RWPE1 (cell line): ENCODE data around the gene PLEKHN1.
A peak's percentile ranks its signal among the peaks of the same experiment; 100 is the strongest.

Experiments used
- CTCF ChIA-PET: fragments of 350-600 bp; sonication (Branson Sonifier 250); formaldehyde crosslinking; extraction: SDS; loops from one replicate; lab custom pipeline; 2021; lab: Yijun Ruan, JAX
- POLR2A ChIA-PET: fragments of 400-600 bp; formaldehyde crosslinking; extraction: SDS; loops from one replicate; lab custom pipeline; 2020; ENCODE audit warnings: antibody characterized with exemption; ENCODE audit not compliant: low non-redundant PET; lab: Yijun Ruan, JAX
- DNase-seq: peaks from one replicate; pipeline ENCODE4 v3.0.0; 2012; ENCODE audit warnings: low spot score
- H3K27ac ChIP-seq: fragments of 450-650 bp; 2 replicates; pipeline ENCODE4 v1.5.1; 2017
- TF ChIP-seq, protein P1 (sequence below): fragments of 450-650 bp; conservative IDR thresholded peaks from 2 replicates; pipeline ENCODE4 v1.5.1; 2017; ENCODE audit warnings: low read depth, mild to moderate bottlenecking

PLEKHN1 gene

GRCh38 chr1:995665-996633, 29.7 kb downstream of the PLEKHN1 start:
- H3K27ac ChIP-seq: peak overlapping the region; percentile 25; the same call in 1 of the 2 replicates
- DNase-seq: no peak
- POLR2A ChIA-PET: no interaction called here
- TF ChIP-seq, protein P1, sequence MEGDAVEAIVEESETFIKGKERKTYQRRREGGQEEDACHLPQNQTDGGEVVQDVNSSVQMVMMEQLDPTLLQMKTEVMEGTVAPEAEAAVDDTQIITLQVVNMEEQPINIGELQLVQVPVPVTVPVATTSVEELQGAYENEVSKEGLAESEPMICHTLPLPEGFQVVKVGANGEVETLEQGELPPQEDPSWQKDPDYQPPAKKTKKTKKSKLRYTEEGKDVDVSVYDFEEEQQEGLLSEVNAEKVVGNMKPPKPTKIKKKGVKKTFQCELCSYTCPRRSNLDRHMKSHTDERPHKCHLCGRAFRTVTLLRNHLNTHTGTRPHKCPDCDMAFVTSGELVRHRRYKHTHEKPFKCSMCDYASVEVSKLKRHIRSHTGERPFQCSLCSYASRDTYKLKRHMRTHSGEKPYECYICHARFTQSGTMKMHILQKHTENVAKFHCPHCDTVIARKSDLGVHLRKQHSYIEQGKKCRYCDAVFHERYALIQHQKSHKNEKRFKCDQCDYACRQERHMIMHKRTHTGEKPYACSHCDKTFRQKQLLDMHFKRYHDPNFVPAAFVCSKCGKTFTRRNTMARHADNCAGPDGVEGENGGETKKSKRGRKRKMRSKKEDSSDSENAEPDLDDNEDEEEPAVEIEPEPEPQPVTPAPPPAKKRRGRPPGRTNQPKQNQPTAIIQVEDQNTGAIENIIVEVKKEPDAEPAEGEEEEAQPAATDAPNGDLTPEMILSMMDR: no peak
- CTCF ChIA-PET: interaction anchor here (1.8 to 2.3 kb wide), 2 partner anchors 11 to 296 kb away, joined by 5 to 17 read pairs; no protein-coding TSS in a partner anchor

DNA sequence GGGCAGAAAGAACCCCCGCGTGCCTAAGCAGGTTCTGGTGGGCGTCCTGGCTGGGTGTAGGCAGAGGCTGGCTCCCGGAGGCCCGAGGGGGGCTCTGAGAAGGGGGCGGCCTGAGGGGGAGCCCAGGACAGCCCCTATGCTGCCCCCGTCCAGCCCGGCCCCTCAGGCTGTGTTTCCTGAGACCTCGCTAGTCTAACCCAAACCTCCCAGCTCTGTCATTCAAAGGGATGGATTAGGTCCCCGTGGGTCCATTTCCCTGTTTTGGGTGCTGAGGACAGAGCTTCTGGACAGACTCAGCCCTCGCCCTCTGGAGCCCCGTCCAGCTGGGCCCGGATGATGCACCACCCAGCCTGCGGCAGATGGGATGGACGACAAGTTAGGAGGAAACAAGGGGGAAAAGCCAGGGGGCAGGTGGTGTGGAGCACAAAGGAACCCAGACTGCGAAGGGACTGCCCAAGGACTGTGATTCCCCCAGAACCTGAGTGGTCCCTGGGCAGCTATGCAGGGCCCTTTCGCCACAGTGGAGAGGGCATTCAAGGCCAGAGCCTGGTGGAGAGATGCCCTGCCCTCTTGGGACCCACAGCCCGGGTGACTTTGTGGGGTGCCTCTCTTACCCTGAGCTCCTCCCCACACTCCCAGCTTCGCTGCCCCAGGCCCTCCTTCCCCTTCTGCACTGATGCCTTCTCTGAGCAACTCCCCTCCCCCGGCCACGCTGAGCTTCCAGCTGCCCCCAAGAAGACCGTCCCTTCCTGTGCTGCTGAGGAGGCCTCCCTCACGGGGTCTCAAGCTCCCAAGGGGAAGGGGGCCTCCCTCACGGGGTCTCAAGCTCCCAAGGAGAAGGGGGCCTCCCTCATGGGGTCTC, 30.8 kb downstream of the PLEKHN1 start:
- POLR2A ChIA-PET: no interaction called here
- no peak for DNase-seq
- H3K27ac ChIP-seq: no peak overlapping the region
- CTCF ChIA-PET: interaction anchor here (0.6 to 1.8 kb wide), 5 partner anchors 11 to 295 kb away, joined by 3 to 11 read pairs (median 5); no protein-coding TSS in a partner anchor
- TF ChIP-seq, protein P1: no peak

DNA sequence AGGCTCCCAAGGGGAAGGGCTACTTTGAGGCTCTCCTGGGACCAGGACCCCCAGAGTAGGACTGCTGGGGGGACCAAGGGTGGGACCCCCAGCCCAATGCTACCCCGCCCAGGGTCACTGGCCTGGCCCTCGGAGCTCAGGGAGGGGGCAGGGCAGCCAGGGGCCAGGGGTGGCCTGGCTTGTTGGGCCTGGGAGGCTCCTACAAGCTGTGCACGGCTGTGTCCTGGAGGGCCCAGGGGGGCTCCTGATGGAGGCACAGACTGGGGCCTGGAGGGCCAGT, 31.4 kb downstream of the PLEKHN1 start:
- ChIA-PET POLR2A (no interaction called here), CTCF (interaction anchor here (0.6 to 1.8 kb wide), 5 partner anchors 12 to 294 kb away, joined by 3 to 11 read pairs (median 5); no protein-coding TSS in a partner anchor)
- TF ChIP-seq, protein P1: no peak
- no peak for DNase-seq
- H3K27ac ChIP-seq: no peak overlapping the region

- TF ChIP-seq, protein P1: no peak
- ChIA-PET POLR2A (no interaction called here), CTCF (interaction anchor here (0.6 to 1.8 kb wide), 6 partner anchors 12 to 294 kb away, joined by 3 to 11 read pairs (median 5); no protein-coding TSS in a partner anchor)
- DNase-seq: no peak
- H3K27ac ChIP-seq: no peak overlapping the region
Observed at GRCh38 chr1:997993-998744, 31.9 kb downstream of the PLEKHN1 start.

GRCh38 chr1:998745-998994, 32.4 kb downstream of the PLEKHN1 start:
- CTCF ChIA-PET: interaction anchor here (0.6 kb wide), 1 partner anchor 61 kb away, joined by 6 read pairs; no protein-coding TSS in a partner anchor
- POLR2A ChIA-PET: no interaction called here
- peak overlapping the region; percentile 93 for H3K27ac ChIP-seq
- no peak for DNase-seq
- TF ChIP-seq, protein P1: no peak
